HG03342 (cell line): ENCODE measurements around the gene GTSF1L.
"Not testable (repeated sequence)": the region's sequence is repeated elsewhere in the genome, so short reads cannot be mapped to it uniquely, and the experiment has no call there.

Experiments
- ATAC-seq: cut with Tn5 transposase; IDR thresholded peaks from one replicate; pipeline ENCODE4 v1.9.1; 2021; ENCODE audit warnings: mild to moderate bottlenecking, moderate library complexity; ENCODE audit not compliant: unreplicated experiment

GTSF1L gene

GRCh38 chr20:43726811-43727338 lies at the start of gene GTSF1L:
GTSF1L (minus strand) TSS chr20:43727002; CDS start chr20:43726694, 308 bp downstream.
- no peak for ATAC-seq

GRCh38 chr20:43774754-43775153 lies 48.0 kb upstream of the GTSF1L start:
- ATAC-seq, result no peak

GRCh38 chr20:43771503-43772190 lies 44.8 kb upstream of the GTSF1L start:
- ATAC-seq, result no peak

- no peak for ATAC-seq
These were observed 43.5 kb upstream of the GTSF1L start for GRCh38 chr20:43770342-43770741.

GRCh38 chr20:43767686-43768474 lies 41.1 kb upstream of the GTSF1L start:
- ATAC-seq, result no peak

- ATAC-seq, result no peak
These were observed 40.1 kb upstream of the GTSF1L start for GRCh38 chr20:43766917-43767316.

GRCh38 chr20:43766385-43766784 lies 39.6 kb upstream of the GTSF1L start:
- ATAC-seq, result no peak

GRCh38 chr20:43765916-43766315 lies 39.1 kb upstream of the GTSF1L start:
- no peak for ATAC-seq

- no peak for ATAC-seq
These were observed 36.1 kb upstream of the GTSF1L start for GRCh38 chr20:43762911-43763310.

- ATAC-seq, result no peak
These were observed 34.9 kb upstream of the GTSF1L start for GRCh38 chr20:43761386-43762340.

GRCh38 chr20:43757888-43758287 lies 31.1 kb upstream of the GTSF1L start:
- not testable (repeated sequence) for ATAC-seq

GRCh38 chr20:43755851-43756250 lies 29.0 kb upstream of the GTSF1L start:
- ATAC-seq, result no peak

GRCh38 chr20:43755390-43755789 lies 28.6 kb upstream of the GTSF1L start:
- ATAC-seq, result no peak

- peak; percentile 54 for ATAC-seq
These were observed 25.9 kb upstream of the GTSF1L start for GRCh38 chr20:43752561-43753301.

GRCh38 chr20:43752051-43752360 lies 25.2 kb upstream of the GTSF1L start:
- no peak for ATAC-seq

GRCh38 chr20:43751167-43752050 lies 24.6 kb upstream of the GTSF1L start:
- ATAC-seq, result peak; percentile 68

GRCh38 chr20:43750774-43751166 lies 24.0 kb upstream of the GTSF1L start:
- no peak for ATAC-seq

- no peak for ATAC-seq
These were observed 23.0 kb upstream of the GTSF1L start for GRCh38 chr20:43749734-43750294.

- ATAC-seq, result no peak
These were observed 21.5 kb upstream of the GTSF1L start for GRCh38 chr20:43748274-43748673.
